ENCODE data around the gene UGT8.
"Not testable (repeated sequence)": the region's sequence is repeated elsewhere in the genome, so short reads cannot be mapped to it uniquely, and the experiment has no call there.

Gene UGT8

DNA sequence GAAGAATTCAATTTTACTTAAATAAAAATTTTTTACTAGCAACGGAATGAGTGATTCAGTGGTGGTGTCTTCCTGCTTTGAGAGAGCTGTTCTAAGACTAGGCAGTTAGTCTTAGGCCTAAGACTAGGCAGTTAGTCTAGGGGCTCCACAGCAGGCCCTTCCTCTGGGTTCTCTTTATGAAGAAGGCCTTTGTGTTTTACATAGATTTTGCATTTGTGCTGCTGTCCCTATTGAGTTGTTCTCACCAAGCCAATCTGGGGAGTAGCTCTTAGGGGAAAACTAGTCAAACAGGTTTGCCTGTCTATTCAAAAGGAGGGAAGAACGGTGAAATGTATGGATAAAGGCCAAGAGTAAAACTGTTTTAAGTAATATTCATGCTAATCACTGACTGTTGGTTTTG is 7.6 kb downstream of the UGT8 start:
- DNase-seq (ENCODE audit: low read depth): no peak

DNA sequence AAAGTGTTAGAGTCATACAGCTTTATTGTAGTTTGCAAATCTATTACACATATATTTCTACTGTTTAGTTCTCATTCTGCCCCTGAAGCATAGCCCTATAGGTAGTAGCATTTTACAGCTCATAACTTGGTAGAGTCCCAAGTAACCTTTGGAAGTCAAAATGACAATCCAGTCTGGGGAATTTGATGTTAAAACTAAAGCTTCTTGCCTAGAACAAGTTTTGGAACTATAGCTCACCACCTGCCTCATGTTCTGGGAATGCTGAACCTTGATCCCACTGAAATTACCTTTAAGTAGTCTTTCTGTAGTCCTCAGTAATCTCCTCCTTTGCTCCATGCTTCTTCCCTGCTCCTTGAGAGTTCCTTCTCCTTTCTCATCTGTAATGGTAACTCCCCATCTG is 8.4 kb downstream of the UGT8 start:
- DNase-seq (ENCODE audit: low read depth): no peak

GRCh38 chr4:114613560-114613959 is 15.0 kb downstream of the UGT8 start:
- no peak for DNase-seq (ENCODE audit: low read depth)

DNA sequence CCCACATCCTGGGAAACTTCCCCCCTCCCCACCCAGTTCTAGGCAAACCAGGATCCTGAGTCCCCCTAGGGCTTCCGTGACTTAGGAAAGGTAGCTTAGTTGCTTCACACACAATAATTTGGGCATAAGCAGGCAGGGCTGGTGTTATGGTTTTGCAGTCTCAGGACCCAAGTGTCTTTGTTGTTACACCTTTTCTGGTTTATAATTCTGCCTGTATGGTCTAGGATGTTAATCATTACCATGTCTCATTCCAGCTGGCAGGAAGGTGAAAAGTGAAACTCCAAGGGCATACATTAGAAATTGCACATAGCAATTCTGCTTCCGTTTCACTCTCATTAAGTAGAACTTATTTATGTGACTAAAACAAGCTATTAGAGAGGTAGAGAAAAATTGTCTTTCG is 16.8 kb downstream of the UGT8 start:
- no peak for DNase-seq (ENCODE audit: low read depth)

DNA sequence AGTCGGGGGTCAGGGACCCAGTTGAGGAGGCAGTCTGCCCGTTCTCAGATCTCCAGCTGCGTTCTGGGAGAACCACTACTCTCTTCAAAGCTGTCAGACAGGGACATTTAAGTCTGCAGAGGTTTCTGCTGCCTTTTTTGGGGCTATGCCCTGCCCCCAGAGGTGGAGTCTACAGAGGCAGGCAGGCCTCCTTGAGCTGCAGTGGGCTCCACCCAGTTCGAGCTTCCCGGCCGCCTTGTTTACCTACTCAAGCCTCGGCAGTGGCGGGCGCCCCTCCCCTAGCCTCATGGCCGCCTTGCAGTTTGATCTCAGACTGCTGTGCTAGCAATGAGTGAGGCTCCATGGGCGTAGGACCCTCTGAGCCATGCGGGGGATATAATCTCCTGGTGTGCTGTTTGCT is 17.4 kb downstream of the UGT8 start:
- DNase-seq (ENCODE audit: low read depth): not testable (repeated sequence)

GRCh38 chr4:114626196-114626595 is 27.6 kb downstream of the UGT8 start:
- no peak for DNase-seq (ENCODE audit: low read depth)

- DNase-seq (ENCODE audit: low read depth): no peak
Measured at GRCh38 chr4:114636192-114636935, 37.8 kb downstream of the UGT8 start.

DNA sequence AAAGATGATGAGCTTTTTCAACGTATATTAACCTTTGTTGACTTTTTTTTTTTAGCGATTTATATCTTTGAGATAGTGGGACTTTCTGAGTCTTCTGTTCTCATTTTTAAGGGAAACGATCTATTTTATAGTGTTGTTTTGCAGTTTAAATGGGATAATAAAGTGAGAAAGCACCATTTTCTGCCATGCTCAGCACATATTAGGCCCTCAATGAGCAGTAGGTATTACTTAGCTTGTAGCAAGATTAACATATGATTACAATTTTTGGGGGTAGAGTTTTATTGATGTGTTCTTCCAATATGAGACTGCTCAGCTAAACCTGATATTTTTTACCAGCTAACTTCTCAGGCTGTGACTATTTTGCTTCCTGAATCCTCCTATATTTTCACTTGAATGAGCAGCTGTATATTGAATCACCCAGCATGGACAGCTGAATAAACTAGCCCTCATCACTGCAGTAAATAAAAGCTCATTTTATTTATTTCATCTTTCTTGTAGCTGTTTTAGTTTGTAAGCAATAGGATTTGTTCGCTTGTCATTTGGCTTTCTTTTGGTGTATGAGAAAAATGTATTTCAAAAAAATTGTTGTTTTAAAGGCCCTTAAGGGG is 43.7 kb downstream of the UGT8 start:
- DNase-seq (ENCODE audit: low read depth): no peak

DNA sequence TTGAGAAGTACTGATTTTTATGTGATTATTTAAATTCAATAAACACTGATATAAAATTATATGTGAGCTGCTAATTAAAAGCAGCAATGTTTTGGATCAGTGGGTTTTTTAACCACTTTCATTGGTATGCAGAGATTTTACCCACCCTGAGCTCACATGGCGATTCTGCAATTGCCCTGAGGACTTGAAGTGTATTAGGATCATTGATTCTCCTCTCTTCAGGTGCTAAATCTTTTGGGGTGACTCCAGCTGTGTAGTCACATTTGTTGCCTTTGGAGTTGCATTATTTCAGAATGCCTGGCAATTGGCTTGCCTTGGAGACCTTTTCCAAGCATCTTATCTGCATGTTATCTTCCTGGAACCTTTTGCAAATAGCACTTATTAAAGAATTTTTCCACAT is 51.3 kb downstream of the UGT8 start:
- no peak for DNase-seq (ENCODE audit: low read depth)

GRCh38 chr4:114653675-114654074 is 55.1 kb downstream of the UGT8 start:
- no peak for DNase-seq (ENCODE audit: low read depth)

- no peak for DNase-seq (ENCODE audit: low read depth)
Measured at GRCh38 chr4:114654592-114654991, 56.0 kb downstream of the UGT8 start.

DNA sequence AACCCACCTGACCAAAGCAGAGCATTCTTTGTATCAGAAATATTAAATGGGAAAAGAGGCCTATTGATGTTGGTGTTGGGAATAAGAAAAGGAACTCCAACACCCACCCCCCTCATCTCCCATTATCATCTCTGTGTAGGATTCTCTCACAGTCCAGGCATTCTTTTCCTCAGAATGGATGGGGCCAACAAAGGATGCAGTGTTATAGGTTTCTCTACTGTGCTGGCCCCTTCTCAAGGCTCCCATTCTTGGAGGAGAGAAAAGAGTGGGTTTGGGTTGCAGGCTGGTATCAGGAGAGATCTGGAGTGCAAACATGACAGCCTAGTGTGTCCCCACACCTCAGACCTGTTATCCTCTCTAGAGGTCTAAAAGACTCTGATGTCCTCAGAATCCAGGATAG is 59.6 kb downstream of the UGT8 start:
- DNase-seq (ENCODE audit: low read depth): no peak

- no peak for DNase-seq (ENCODE audit: low read depth)
Measured at GRCh38 chr4:114658776-114659175, 60.2 kb downstream of the UGT8 start.

DNA sequence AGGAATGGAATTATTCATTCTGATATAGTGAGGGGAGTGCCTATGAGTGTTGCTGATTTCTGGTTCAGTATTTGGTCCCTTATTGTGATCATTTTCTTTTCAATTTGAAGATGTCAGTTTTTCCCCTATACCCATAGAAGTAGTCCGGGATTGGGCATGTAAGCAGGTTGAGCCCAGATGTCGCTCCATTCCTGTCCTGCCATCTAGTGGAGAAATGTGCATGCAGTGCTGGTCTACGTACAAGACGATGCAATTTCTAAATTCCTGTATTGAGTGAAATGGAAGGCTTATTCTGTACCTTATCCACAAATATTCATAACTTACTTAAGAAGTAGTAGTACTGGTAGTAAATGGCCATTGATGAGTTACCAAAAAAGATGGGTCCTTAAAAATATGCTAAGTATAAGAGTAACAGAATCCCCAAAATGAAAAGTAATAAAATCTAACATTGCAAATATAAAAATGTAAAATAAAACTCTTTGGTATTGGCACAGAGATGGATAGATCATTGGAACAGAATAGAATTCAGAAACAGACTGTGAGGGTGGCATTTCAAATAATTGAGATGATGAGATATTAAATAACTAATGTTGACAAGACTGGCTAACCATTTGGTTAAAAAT is 60.9 kb downstream of the UGT8 start:
- DNase-seq (ENCODE audit: low read depth): no peak

- DNase-seq (ENCODE audit: low read depth): no peak
Measured at GRCh38 chr4:114663083-114663482, 64.5 kb downstream of the UGT8 start.

DNA sequence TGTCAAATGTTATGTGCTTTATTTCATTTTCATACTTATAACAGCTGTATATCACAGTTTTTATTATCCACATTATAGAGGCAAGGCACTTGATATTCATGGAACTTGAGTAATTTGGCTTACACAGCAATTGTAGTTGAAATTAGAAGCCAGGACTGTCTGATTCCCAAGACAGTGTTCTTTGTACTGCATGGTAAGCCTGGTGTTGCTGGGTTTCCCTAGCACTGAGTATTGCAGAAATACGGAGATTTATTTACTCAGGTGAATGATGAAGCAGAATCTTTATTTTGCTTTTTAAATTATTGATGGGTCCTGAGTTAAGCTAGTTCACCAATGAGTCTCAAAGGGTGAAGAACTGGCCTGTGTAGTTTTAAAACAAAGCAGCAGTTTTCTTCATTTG is 70.0 kb downstream of the UGT8 start:
- no peak for DNase-seq (ENCODE audit: low read depth)

GRCh38 chr4:114670733-114671132 is 72.1 kb downstream of the UGT8 start:
- DNase-seq (ENCODE audit: low read depth): not testable (repeated sequence)

DNA sequence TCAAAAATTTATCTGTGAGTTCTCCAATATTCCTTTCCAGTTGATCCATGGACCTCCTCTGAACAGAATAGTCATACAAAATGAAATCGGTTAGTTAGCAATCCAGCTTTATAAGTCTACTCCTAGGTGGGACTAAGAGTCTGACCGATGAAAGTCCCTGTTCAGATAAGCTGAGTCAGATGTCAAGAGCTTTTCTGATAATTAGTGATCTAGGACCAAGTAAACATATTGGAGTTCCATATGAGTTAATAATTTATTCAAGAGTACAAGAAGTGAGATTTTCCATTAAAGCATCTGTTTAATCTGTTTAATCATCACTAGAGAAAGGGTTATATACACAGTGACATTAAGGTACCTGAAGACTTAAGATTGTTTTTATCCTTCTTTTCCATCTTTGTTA is 74.7 kb downstream of the UGT8 start:
- no peak for DNase-seq (ENCODE audit: low read depth)

GRCh38 chr4:114674080-114674479 is 75.5 kb downstream of the UGT8 start:
- no peak for DNase-seq (ENCODE audit: low read depth)

DNA sequence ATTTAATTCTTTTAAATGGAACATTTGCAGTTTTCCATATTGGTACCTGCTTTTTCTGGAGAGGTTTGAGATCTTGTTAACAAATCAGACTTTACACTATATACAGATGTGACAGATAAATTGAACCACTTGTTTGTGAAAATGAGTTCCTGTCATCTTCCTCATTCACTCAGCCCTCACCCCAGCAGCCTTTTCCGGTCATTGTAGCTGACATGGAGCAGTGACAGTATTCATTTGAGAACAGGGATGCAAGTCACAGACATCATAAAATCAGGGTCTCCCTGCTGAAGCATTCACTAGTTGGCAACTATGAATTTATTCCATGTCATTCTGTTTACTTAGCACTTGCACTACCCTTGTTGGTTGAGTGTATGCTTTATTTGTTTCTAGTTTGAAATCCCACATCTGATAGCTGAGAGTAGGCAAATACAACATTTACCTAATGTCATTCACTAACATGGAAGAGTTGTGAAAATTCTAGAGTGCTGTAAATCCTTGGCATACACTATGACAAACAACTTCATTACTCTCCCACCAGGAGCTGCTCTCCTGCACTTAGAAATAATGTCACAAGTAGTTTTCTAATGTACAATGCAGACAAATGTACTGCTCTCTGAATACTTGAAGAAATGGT is 78.9 kb downstream of the UGT8 start:
- no peak for DNase-seq (ENCODE audit: low read depth)

DNA sequence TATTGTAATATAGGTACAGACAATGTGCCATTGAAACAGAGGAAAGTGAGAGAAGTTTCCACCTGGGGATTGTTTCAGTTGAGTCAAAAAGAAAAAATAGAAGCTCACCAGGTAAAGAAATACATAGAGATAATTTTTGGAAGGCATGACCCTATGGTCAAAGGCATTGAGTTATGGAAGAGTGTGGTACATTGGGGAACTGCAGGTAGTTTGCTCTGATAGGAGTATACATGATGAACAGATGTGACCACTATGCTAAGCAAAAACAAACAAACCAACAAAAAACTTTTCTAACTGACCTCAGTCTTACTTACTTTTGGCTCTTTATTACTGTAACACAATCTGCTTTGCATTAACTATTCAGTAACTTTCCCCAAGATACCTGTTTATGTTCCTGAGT is 85.9 kb downstream of the UGT8 start:
- DNase-seq (ENCODE audit: low read depth): no peak

GRCh38 chr4:114688059-114688458 is 89.5 kb downstream of the UGT8 start:
- DNase-seq (ENCODE audit: low read depth): no peak

DNA sequence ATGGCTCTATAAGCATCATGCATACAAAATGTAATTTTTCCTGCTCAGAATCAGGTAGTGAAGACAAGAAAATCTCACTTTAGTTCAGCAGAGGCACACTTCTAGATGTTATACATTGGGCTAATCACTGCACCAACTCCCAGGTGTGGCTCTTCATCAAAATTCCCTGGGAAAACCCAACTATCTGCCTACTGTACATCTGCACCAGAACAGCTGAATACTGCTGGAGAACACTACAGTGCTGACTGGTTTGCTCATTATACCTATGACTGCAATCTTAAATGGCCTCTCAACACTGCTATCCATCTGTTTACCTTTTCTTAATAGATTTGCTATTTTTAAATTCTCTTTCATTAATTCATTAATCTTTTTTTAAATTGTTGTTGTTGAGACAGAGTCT is 92.0 kb downstream of the UGT8 start:
- no peak for DNase-seq (ENCODE audit: low read depth)

Data from stimulated activated CD8-positive, alpha-beta memory T cell treated with anti-CD3 and anti-CD28 coated beads, Interleukin-15, amount 100 ng/mL, for 24 hours (primary cell).